Breast epithelium (tissue), 4 donors: Measurements from ENCODE around the gene GIPC1. TPM values are rescaled to one million over a fixed set of nuclear protein-coding genes. Genes with fewer than 3 reads are reported as not detected.

ENCODE experiments used
- DNase-seq, 2 donors: peaks; one replicate each; pipeline ENCODE4 v3.0.0-alpha.2; 2019; ENCODE audit warnings: low spot score in 2 of 2
- H3K27ac ChIP-seq, 2 donors: fragments of 200-600 bp; sonication (generic) in 1 of 2; one replicate each; pipeline ENCODE4 v1.5.1; 2016 to 2019; ENCODE audit warnings: mild to moderate bottlenecking in 1 of 2
- H3K27me3 ChIP-seq, 2 donors: fragments of 200-600 bp; sonication (generic) in 1 of 2; one replicate each; pipeline versions ENCODE4 v1.5.1 to v1.6.0; 2017 to 2019; ENCODE audit warnings: control low read depth in 1 of 2, mild to moderate bottlenecking in 1 of 2
- H3K36me3 ChIP-seq: fragments of 200-600 bp; one replicate; pipeline ENCODE4 v1.5.1; 2019
- H3K4me1 ChIP-seq, 2 donors: fragments of 200-600 bp; sonication (generic); one replicate each; pipeline ENCODE4 v1.5.1; 2016 to 2019; ENCODE audit warnings: control low read depth in 1 of 2
- H3K4me3 ChIP-seq, 3 donors: fragments of 200-600 bp; sonication (generic); 1 replicate in 2 of 3; 2 replicates in 1 of 3; pipeline ENCODE4 v1.5.1; 2016 to 2019; ENCODE audit warnings: mild to moderate bottlenecking in 3 of 3, moderate library complexity in 2 of 3
- H3K9me3 ChIP-seq, 2 donors: fragments of 200-600 bp; sonication (generic) in 1 of 2; one replicate each; pipeline ENCODE4 v1.5.1; 2016 to 2019; ENCODE audit warnings: control low read depth in 1 of 2
- POLR2A ChIP-seq: fragments of 450-650 bp; IDR thresholded peaks from one replicate; pipeline ENCODE4 v1.6.1; 2016; ENCODE audit warnings: antibody characterized with exemption, mild to moderate bottlenecking, moderate library complexity
- POLR2AphosphoS5 ChIP-seq, 3 donors: sonication (generic); formaldehyde crosslinking; IDR thresholded peaks; one replicate each; pipeline ENCODE4 v1.6.1; 2017; ENCODE audit warnings: antibody characterized with exemption in 3 of 3
- intact Hi-C: fragments of 100-400 bp; cut with DNase I; formaldehyde crosslinking; loops from one replicate; pipeline ENCODE4 v1.15.1; 2023; ENCODE audit warnings: low total_unique reads
- total RNA-seq, 3 donors: library from RNA; depleted of rRNA; stranded (reverse); fragments of >200 nt; gene quantifications; one replicate each; pipeline ENCODE4 v1.1.0, GENCODE V29; 2016
- TF ChIP-seq, protein P1 (sequence below), 3 donors: fragments of 450-650 bp; IDR thresholded peaks; one replicate each; pipeline ENCODE4 v1.5.1; 2016 to 2017; ENCODE audit warnings: antibody characterized with exemption in 3 of 3, mild to moderate bottlenecking in 3 of 3, moderate library complexity in 3 of 3

The GIPC1 gene
- total RNA-seq, 3 donors from 2014 or later = 48.8 to 79.0 (median 72.0) TPM

DNA sequence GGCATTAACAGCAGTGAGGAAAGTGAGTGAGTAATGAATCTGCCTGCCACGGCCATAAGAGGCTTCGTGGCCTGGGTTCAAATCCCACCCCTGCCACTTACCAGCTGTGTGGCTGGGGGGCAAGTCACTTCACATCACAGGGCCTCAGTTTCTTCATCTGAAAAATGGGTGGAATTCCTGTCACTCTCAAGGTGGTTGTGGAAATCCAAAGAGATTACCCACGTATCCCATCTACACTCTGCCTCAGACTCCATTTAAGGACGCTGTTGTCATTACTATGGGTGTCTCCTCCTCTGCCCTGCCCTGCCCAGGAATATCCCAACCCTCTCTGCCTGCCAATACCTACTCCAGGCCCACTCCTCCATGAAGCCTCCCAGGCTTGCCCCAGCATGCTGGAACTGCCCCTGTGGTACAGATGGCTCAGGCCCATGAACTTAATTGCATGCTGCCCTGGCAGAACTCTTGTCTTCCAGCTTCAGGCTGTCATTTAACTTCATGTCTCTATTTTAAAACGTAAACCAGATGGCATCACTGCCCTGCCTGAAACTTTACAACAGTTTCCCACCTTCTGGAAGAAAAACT is 3.1 kb downstream of the GIPC1 start:
- H3K4me1 ChIP-seq = peaks cover 9 to 18% of the 10 kb centered on the region in 2 donors
- H3K27me3 ChIP-seq = no peaks in the 10 kb centered on the region
- no peaks in the 10 kb centered on the region for H3K36me3 ChIP-seq
- no peak for DNase-seq
- intact Hi-C loops = no loop called here
- H3K9me3 ChIP-seq = no peaks in the 10 kb centered on the region
- H3K27ac ChIP-seq = no peak overlapping the region
- no peak overlapping the region for H3K4me3 ChIP-seq
- TF ChIP-seq, protein P1, sequence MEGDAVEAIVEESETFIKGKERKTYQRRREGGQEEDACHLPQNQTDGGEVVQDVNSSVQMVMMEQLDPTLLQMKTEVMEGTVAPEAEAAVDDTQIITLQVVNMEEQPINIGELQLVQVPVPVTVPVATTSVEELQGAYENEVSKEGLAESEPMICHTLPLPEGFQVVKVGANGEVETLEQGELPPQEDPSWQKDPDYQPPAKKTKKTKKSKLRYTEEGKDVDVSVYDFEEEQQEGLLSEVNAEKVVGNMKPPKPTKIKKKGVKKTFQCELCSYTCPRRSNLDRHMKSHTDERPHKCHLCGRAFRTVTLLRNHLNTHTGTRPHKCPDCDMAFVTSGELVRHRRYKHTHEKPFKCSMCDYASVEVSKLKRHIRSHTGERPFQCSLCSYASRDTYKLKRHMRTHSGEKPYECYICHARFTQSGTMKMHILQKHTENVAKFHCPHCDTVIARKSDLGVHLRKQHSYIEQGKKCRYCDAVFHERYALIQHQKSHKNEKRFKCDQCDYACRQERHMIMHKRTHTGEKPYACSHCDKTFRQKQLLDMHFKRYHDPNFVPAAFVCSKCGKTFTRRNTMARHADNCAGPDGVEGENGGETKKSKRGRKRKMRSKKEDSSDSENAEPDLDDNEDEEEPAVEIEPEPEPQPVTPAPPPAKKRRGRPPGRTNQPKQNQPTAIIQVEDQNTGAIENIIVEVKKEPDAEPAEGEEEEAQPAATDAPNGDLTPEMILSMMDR (IDR thresholded peaks at IDR 0.05) = no peak
- TF ChIP-seq POLR2AphosphoS5 (IDR thresholded peaks at IDR 0.05) (no peak), POLR2A (no peak)

DNA sequence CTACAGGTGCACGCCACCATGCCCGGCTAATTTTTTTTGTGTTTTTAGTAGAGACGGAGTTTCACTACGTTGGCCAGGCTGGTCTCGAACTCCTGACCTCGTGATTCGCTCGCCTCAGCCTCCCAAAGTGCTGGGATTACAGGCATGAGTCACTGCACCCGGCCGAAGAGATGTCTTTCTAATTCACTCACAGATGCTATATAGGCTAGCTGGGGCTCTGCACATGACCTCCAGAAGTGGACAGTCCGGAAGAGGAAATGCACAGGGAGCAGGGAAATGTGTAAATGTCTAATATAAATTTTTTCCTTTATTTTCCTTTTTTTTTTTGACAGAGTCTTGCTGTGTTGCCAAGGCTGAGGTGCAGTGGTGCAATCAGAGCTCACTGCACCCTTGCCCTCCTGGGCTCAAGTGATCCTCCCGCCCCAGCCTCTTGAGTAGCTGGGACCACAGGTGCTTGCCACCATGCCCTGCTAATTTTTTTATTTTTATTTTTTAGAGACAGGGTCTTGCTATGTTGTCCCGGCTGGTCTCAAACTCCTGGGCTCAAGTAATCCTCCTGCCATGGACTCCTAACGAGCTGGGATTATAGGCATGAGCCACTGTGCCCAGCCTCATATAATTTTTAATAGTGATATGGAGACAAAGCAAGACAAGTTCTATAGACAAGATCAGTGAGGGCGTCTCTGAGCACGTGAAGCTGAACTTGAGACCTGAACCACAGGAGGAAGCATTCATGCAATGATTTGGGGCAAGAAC is 8.4 kb downstream of the GIPC1 start:
- Histone ChIP-seq H3K9me3 (no peaks in the 10 kb centered on the region), H3K4me1 (no peaks in the 10 kb centered on the region), H3K36me3 (no peaks in the 10 kb centered on the region), H3K4me3 (no peak overlapping the region), H3K27me3 (no peaks in the 10 kb centered on the region), H3K27ac (no peak overlapping the region)
- DNase-seq = no peak
- intact Hi-C loops = no loop called here
- TF ChIP-seq POLR2A (no peak), POLR2AphosphoS5 (IDR thresholded peaks at IDR 0.05) (no peak)
- TF ChIP-seq, protein P1 (IDR thresholded peaks at IDR 0.05) = no peak

DNA sequence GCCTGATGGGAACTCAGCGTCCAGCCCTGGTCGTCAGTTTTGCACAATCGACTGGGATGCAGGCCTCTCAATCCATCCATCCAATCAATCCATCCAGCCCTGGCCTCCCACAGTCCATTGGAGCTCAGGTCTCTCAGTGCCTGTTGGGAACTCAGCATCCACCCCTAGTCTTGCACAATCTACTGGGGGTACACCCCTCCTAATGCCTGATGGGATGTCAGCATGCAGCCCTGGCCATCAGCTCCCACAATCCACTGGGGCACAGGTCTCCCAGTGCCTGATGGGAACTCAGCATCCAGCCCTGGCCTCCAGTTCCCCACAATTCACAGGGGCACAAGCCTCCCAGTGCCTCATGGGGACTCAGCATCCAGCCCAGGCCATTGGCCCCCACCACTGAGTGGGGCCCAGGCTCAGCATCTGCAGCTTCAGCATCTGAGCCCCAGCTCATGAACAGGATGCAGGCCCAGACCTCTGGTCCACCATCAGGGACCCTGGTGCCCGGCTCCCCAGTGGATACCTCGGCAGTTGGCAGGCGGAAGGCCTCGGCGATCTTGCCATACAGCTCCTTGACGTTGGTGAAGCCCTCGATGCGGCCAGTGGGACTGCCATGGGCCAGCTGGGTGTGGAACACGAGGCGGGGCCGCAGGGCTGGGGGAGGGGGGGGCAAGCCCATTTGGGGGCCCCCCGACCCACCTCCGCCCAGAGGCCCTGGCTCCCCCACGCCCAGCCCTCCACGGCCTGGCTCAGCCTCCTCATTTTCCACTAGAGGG is 13.6 kb downstream of the GIPC1 start:
- Histone ChIP-seq H3K4me1 (no peaks in the 10 kb centered on the region), H3K9me3 (no peaks in the 10 kb centered on the region), H3K27me3 (no peaks in the 10 kb centered on the region), H3K36me3 (peaks cover 5% of the 10 kb centered on the region), H3K27ac (no peak overlapping the region), H3K4me3 (no peak overlapping the region)
- TF ChIP-seq POLR2A (no peak), POLR2AphosphoS5 (IDR thresholded peaks at IDR 0.05) (no peak)
- TF ChIP-seq, protein P1 (IDR thresholded peaks at IDR 0.05) = no peak
- intact Hi-C loops = no loop called here
- no peak for DNase-seq

DNA sequence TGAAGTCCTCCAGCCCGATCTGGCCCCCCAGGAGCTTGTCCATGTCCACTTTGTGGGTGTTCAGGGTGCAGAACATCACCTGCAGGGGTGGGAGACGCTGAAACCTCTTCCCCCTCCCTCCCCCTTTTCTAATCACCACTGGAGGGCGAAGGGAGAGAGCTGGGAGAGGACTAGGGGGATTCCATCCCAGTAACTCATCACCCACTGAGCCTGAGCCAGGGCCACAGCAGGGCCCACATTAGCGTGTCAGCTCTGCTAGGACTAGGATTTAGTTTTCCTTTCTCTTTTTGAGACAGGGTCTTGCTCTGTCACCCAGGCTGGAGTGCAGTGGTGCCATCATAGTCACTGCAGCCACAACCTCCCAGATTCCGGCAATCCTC is 15.2 kb downstream of the GIPC1 start:
- TF ChIP-seq, protein P1 (IDR thresholded peaks at IDR 0.05) = no peak
- TF ChIP-seq POLR2A (no peak), POLR2AphosphoS5 (IDR thresholded peaks at IDR 0.05) (no peak)
- no peak for DNase-seq
- H3K4me3 ChIP-seq = no peak overlapping the region
- no peaks in the 10 kb centered on the region for H3K9me3 ChIP-seq
- intact Hi-C loops = no loop called here
- H3K36me3 ChIP-seq = peaks cover 5% of the 10 kb centered on the region
- no peaks in the 10 kb centered on the region for H3K4me1 ChIP-seq
- no peaks in the 10 kb centered on the region for H3K27me3 ChIP-seq
- no peak overlapping the region for H3K27ac ChIP-seq
